Measurements from ENCODE around the gene CIAO3. TPM values are rescaled to one million over a fixed set of nuclear protein-coding genes. Genes with fewer than 3 reads are reported as not detected.

The CIAO3 gene
- total and polyA plus RNA-seq, 10 of the 15 experiments (the other 5 are each of a cell fraction or from before 2014, with no cell fraction given): 1.4 to 37.5 (median 30.8) TPM

DNA sequence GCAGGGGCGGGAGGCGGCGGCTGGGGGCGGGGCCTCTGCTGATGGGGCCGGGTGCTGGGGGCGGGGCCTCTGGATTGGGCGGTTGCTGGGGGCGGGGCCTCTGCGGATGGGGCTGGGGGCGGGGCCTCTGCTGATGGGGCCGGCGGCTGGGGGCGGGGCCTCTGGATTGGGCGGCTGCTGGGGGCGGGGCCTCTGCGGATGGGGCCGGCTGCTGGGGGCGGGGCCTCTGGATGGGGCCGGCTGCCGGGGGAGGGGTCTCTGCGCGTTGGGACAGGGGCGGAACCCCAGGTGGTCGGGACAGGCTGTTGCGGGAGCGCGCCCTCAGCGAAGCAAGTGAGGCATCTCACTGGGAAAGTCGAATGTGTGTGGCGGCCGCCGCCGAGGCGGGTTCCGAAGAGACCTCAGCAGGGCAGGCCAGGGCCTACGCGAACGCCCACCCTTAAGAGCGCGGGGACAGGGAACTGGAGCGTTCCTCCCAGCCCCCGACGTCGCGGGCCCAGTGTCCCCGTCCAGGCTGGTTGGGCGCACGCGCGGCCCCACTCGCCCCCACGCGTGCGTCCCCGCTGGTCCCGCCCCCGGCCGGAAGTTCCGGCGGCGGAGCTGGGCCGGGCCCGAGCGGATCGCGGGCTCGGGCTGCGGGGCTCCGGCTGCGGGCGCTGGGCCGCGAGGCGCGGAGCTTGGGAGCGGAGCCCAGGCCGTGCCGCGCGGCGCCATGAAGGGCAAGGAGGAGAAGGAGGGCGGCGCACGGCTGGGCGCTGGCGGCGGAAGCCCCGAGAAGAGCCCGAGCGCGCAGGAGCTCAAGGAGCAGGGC is 60.8 kb downstream of the CIAO3 start, which contains the start of gene STUB1 (continued):
- TF ChIP-seq SP1 (IDR thresholded peaks at IDR 0.05; ENCODE audit: low read depth, low read length): peak; percentile 54
- TF ChIP-seq POLR2A (IDR thresholded peaks at IDR 0.05; ENCODE audit: low read depth, low read length): peak; percentile 79
- no peak for TF ChIP-seq WRNIP1 (IDR thresholded peaks at IDR 0.05; ENCODE audit: borderline replicate concordance, low read depth, low read length)
- no peak for TF ChIP-seq KAT2A (conservative IDR thresholded peaks at IDR 0.05; ENCODE audit: control insufficient read depth, low read depth, low read length)
- TF ChIP-seq, protein P1, sequence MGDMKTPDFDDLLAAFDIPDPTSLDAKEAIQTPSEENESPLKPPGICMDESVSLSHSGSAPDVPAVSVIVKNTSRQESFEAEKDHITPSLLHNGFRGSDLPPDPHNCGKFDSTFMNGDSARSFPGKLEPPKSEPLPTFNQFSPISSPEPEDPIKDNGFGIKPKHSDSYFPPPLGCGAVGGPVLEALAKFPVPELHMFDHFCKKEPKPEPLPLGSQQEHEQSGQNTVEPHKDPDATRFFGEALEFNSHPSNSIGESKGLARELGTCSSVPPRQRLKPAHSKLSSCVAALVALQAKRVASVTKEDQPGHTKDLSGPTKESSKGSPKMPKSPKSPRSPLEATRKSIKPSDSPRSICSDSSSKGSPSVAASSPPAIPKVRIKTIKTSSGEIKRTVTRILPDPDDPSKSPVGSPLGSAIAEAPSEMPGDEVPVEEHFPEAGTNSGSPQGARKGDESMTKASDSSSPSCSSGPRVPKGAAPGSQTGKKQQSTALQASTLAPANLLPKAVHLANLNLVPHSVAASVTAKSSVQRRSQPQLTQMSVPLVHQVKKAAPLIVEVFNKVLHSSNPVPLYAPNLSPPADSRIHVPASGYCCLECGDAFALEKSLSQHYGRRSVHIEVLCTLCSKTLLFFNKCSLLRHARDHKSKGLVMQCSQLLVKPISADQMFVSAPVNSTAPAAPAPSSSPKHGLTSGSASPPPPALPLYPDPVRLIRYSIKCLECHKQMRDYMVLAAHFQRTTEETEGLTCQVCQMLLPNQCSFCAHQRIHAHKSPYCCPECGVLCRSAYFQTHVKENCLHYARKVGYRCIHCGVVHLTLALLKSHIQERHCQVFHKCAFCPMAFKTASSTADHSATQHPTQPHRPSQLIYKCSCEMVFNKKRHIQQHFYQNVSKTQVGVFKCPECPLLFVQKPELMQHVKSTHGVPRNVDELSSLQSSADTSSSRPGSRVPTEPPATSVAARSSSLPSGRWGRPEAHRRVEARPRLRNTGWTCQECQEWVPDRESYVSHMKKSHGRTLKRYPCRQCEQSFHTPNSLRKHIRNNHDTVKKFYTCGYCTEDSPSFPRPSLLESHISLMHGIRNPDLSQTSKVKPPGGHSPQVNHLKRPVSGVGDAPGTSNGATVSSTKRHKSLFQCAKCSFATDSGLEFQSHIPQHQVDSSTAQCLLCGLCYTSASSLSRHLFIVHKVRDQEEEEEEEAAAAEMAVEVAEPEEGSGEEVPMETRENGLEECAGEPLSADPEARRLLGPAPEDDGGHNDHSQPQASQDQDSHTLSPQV (IDR thresholded peaks at IDR 0.05): no peak
- no peak for TF ChIP-seq SRF (IDR thresholded peaks at IDR 0.05; ENCODE audit: low read depth in 2 of 2, low read length in 2 of 2)
- peak; percentile 47; the same call in 1 of the 2 replicates for TF ChIP-seq YY1 (IDR thresholded peaks at IDR 0.05; ENCODE audit: low read depth, low read length)
- no peak for TF ChIP-seq E4F1 (IDR thresholded peaks at IDR 0.05; ENCODE audit: borderline replicate concordance, partially characterized antibody)
- TF ChIP-seq ETV6 (conservative IDR thresholded peaks at IDR 0.05 in 1 of 2, IDR thresholded peaks at IDR 0.05 in 1 of 2; ENCODE audit: borderline replicate concordance in 1 of 2, low read depth in 1 of 2): no peak
- peak in 1 of 2 experiments; percentile 82; a peak in 2 of 3 replicates for TF ChIP-seq EGR1 (IDR thresholded peaks at IDR 0.05; ENCODE audit: borderline replicate concordance in 1 of 2, low read depth in 2 of 2, low read length in 2 of 2)
- TF ChIP-seq HDGF (IDR thresholded peaks at IDR 0.05): no peak
- TF ChIP-seq MLLT1 (IDR thresholded peaks at IDR 0.05): no peak
- TF ChIP-seq SREBF1 (IDR thresholded peaks at IDR 0.05; ENCODE audit: low read length): no peak
- no peak for TF ChIP-seq SMAD1 (IDR thresholded peaks at IDR 0.05; ENCODE audit: low read depth, partially characterized antibody)
- no peak for TF ChIP-seq IRF5 (IDR thresholded peaks at IDR 0.05; ENCODE audit: borderline replicate concordance)
- TF ChIP-seq ESRRA (IDR thresholded peaks at IDR 0.05; ENCODE audit: low read length): no peak
- peak; percentile 67; the same call in 1 of the 2 replicates for TF ChIP-seq ELK1 (IDR thresholded peaks at IDR 0.05; ENCODE audit: low read depth, low read length)

All from GM12878 (cell line).